Transverse colon (tissue), 3 donors: ENCODE data around the gene ITGA11.

Experiments
- EP300 ChIP-seq: sonication (generic); formaldehyde crosslinking; IDR thresholded peaks from one replicate; pipeline ENCODE4 v1.6.1; 2017; ENCODE audit warnings: antibody characterized with exemption, low read depth
- POLR2A ChIP-seq: fragments of 450-650 bp; IDR thresholded peaks from one replicate; pipeline ENCODE4 v1.6.1; 2016; ENCODE audit warnings: antibody characterized with exemption, mild to moderate bottlenecking, moderate library complexity
- TF ChIP-seq, protein P1 (sequence below), 5 experiments: fragments of 200-600 bp in 3 of 5; fragments of 450-650 bp in 2 of 5; sonication (generic) in 3 of 5; IDR thresholded peaks; 1 replicate in 2 of 5; 2 replicates in 3 of 5; pipeline ENCODE4 v1.5.1; 2016 to 2017; ENCODE audit warnings: antibody characterized with exemption in 5 of 5, inconsistent platforms in 3 of 5, mild to moderate bottlenecking in 2 of 5, moderate library complexity in 1 of 5

DNA sequence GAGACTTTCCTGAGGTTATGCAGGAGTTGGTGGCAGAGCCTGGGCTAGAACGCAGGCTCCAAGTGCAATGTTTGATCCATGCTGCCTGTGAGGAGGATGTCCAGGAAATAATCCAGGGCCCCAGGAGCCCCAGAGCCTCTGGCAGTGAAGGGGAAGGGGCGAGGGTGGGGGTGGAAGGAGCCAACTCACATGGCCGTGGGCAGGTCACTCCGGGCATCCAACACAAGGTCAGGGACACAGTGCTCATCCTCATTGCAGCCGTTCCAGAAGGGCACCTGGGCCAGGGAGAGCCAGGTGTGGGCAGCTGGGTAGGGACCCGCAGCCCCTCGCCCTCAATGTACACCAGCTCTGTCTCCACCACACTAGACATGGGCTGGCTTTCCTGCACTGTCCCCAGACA is 110.7 kb downstream of the ITGA11 start:
- TF ChIP-seq EP300 (no peak), POLR2A (no peak)
- TF ChIP-seq, protein P1, sequence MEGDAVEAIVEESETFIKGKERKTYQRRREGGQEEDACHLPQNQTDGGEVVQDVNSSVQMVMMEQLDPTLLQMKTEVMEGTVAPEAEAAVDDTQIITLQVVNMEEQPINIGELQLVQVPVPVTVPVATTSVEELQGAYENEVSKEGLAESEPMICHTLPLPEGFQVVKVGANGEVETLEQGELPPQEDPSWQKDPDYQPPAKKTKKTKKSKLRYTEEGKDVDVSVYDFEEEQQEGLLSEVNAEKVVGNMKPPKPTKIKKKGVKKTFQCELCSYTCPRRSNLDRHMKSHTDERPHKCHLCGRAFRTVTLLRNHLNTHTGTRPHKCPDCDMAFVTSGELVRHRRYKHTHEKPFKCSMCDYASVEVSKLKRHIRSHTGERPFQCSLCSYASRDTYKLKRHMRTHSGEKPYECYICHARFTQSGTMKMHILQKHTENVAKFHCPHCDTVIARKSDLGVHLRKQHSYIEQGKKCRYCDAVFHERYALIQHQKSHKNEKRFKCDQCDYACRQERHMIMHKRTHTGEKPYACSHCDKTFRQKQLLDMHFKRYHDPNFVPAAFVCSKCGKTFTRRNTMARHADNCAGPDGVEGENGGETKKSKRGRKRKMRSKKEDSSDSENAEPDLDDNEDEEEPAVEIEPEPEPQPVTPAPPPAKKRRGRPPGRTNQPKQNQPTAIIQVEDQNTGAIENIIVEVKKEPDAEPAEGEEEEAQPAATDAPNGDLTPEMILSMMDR (IDR thresholded peaks at IDR 0.05) = no peak
